Breast epithelium (tissue), 4 donors: ENCODE measurements around the gene ADGRF3. TPM values are rescaled to one million over a fixed set of nuclear protein-coding genes. Genes with fewer than 3 reads are reported as not detected.

Experiments
- DNase-seq, 2 donors: peaks; one replicate each; pipeline ENCODE4 v3.0.0-alpha.2; 2019; ENCODE audit warnings: low spot score in 2 of 2
- H3K27ac ChIP-seq, 2 donors: fragments of 200-600 bp; sonication (generic) in 1 of 2; one replicate each; pipeline ENCODE4 v1.5.1; 2016 to 2019; ENCODE audit warnings: mild to moderate bottlenecking in 1 of 2
- H3K27me3 ChIP-seq, 2 donors: fragments of 200-600 bp; sonication (generic) in 1 of 2; one replicate each; pipeline versions ENCODE4 v1.5.1 to v1.6.0; 2017 to 2019; ENCODE audit warnings: control low read depth in 1 of 2, mild to moderate bottlenecking in 1 of 2
- H3K36me3 ChIP-seq: fragments of 200-600 bp; one replicate; pipeline ENCODE4 v1.5.1; 2019
- H3K4me1 ChIP-seq, 2 donors: fragments of 200-600 bp; sonication (generic); one replicate each; pipeline ENCODE4 v1.5.1; 2016 to 2019; ENCODE audit warnings: control low read depth in 1 of 2
- H3K4me3 ChIP-seq, 3 donors: fragments of 200-600 bp; sonication (generic); 1 replicate in 2 of 3; 2 replicates in 1 of 3; pipeline ENCODE4 v1.5.1; 2016 to 2019; ENCODE audit warnings: mild to moderate bottlenecking in 3 of 3, moderate library complexity in 2 of 3
- H3K9me3 ChIP-seq, 2 donors: fragments of 200-600 bp; sonication (generic) in 1 of 2; one replicate each; pipeline ENCODE4 v1.5.1; 2016 to 2019; ENCODE audit warnings: control low read depth in 1 of 2
- CTCF ChIP-seq, 3 donors: fragments of 450-650 bp; IDR thresholded peaks; one replicate each; pipeline ENCODE4 v1.5.1; 2016 to 2017; ENCODE audit warnings: antibody characterized with exemption in 3 of 3, mild to moderate bottlenecking in 3 of 3, moderate library complexity in 3 of 3
- POLR2A ChIP-seq: fragments of 450-650 bp; IDR thresholded peaks from one replicate; pipeline ENCODE4 v1.6.1; 2016; ENCODE audit warnings: antibody characterized with exemption, mild to moderate bottlenecking, moderate library complexity
- POLR2AphosphoS5 ChIP-seq, 3 donors: sonication (generic); formaldehyde crosslinking; IDR thresholded peaks; one replicate each; pipeline ENCODE4 v1.6.1; 2017; ENCODE audit warnings: antibody characterized with exemption in 3 of 3
- intact Hi-C: fragments of 100-400 bp; cut with DNase I; formaldehyde crosslinking; loops from one replicate; pipeline ENCODE4 v1.15.1; 2023; ENCODE audit warnings: low total_unique reads
- total RNA-seq, 3 donors: library from RNA; depleted of rRNA; stranded (reverse); fragments of >200 nt; gene quantifications; one replicate each; pipeline ENCODE4 v1.1.0, GENCODE V29; 2016

Gene ADGRF3
- total RNA-seq, 3 donors from 2014 or later, result under 0.01 TPM; not detected in 2

- Histone ChIP-seq H3K36me3 (no peaks in the 10 kb centered on the region), H3K27ac (no peak overlapping the region), H3K9me3 (no peaks in the 10 kb centered on the region), H3K27me3 (no peaks in the 10 kb centered on the region), H3K4me3 (no peak overlapping the region), H3K4me1 (peaks cover 0 to 6% of the 10 kb centered on the region in 2 donors)
- no peak for TF ChIP-seq CTCF (IDR thresholded peaks at IDR 0.05)
- no peak for TF ChIP-seq POLR2A
- TF ChIP-seq POLR2AphosphoS5 (IDR thresholded peaks at IDR 0.05), result no peak
- DNase-seq, result no peak
- intact Hi-C loops, result no loop called here
These were observed 4.9 kb upstream of the ADGRF3 start for GRCh38 chr2:26351375-26352090.

- no peak for DNase-seq
- no peak for TF ChIP-seq CTCF (IDR thresholded peaks at IDR 0.05)
- no peak for TF ChIP-seq POLR2A
- TF ChIP-seq POLR2AphosphoS5 (IDR thresholded peaks at IDR 0.05), result no peak
- Histone ChIP-seq H3K4me3 (no peak overlapping the region), H3K9me3 (no peaks in the 10 kb centered on the region), H3K27ac (no peak overlapping the region), H3K36me3 (no peaks in the 10 kb centered on the region), H3K4me1 (peaks cover 0 to 8% of the 10 kb centered on the region in 2 donors), H3K27me3 (no peaks in the 10 kb centered on the region)
- intact Hi-C loops, result no loop called here
These were observed 3.1 kb upstream of the ADGRF3 start for GRCh38 chr2:26349690-26350089.

- peak overlapping the region; percentile 91 to 98 for H3K27ac ChIP-seq
These were observed 787 bp upstream of the ADGRF3 start for GRCh38 chr2:26347286-26347865.

GRCh38 chr2:26345545-26346453 lies 790 bp downstream of the ADGRF3 start, which contains the start of gene SELENOI:
Gene SELENOI, plus strand, starts transcription at chr2:26346143. Its CDS starts 90 bp downstream, at chr2:26346233.
- peaks cover 0 to 12% of the 10 kb centered on the region in 2 donors for H3K4me1 ChIP-seq
- H3K27me3 ChIP-seq, result no peaks in the 10 kb centered on the region
- no peaks in the 10 kb centered on the region for H3K36me3 ChIP-seq
- TF ChIP-seq POLR2A, result peak; percentile 97
- peak; percentile 95 to 100 (median 99) for TF ChIP-seq POLR2AphosphoS5 (IDR thresholded peaks at IDR 0.05)
- TF ChIP-seq CTCF (IDR thresholded peaks at IDR 0.05), result no peak
- peak within 1 kb of the TSS; percentile 89 to 94 (median 90) for H3K4me3 ChIP-seq
- intact Hi-C loops, result no loop called here
- H3K27ac ChIP-seq, result peak within 1 kb of the TSS; percentile 91 to 98
- no peaks in the 10 kb centered on the region for H3K9me3 ChIP-seq
- DNase-seq, result peak; percentile 99

More at GRCh38 chr2:26347286-26347865, 787 bp upstream of the ADGRF3 start:
- Histone ChIP-seq H3K36me3 (no peaks in the 10 kb centered on the region), H3K4me3 (peak overlapping the region; percentile 89 to 94 (median 90)), H3K4me1 (peaks cover 0 to 12% of the 10 kb centered on the region in 2 donors), H3K27me3 (no peaks in the 10 kb centered on the region), H3K9me3 (no peaks in the 10 kb centered on the region)
- no peak for TF ChIP-seq POLR2A
- TF ChIP-seq POLR2AphosphoS5 (IDR thresholded peaks at IDR 0.05), result no peak
- intact Hi-C loops, result no loop called here
- DNase-seq, result no peak

GRCh38 chr2:26345283-26345544 lies 1.4 kb downstream of the ADGRF3 start:
- Histone ChIP-seq H3K36me3 (no peaks in the 10 kb centered on the region), H3K4me3 (peak overlapping the region; percentile 89 to 94 (median 90)), H3K27me3 (no peaks in the 10 kb centered on the region), H3K27ac (peak overlapping the region; percentile 91 to 98), H3K4me1 (peaks cover 0 to 12% of the 10 kb centered on the region in 2 donors), H3K9me3 (no peaks in the 10 kb centered on the region)
- no peak for TF ChIP-seq POLR2AphosphoS5 (IDR thresholded peaks at IDR 0.05)
- TF ChIP-seq CTCF (IDR thresholded peaks at IDR 0.05), result no peak
- TF ChIP-seq POLR2A, result no peak
- intact Hi-C loops, result no loop called here
- DNase-seq, result no peak
